ENCODE measurements around the gene RMDN2.

DNA sequence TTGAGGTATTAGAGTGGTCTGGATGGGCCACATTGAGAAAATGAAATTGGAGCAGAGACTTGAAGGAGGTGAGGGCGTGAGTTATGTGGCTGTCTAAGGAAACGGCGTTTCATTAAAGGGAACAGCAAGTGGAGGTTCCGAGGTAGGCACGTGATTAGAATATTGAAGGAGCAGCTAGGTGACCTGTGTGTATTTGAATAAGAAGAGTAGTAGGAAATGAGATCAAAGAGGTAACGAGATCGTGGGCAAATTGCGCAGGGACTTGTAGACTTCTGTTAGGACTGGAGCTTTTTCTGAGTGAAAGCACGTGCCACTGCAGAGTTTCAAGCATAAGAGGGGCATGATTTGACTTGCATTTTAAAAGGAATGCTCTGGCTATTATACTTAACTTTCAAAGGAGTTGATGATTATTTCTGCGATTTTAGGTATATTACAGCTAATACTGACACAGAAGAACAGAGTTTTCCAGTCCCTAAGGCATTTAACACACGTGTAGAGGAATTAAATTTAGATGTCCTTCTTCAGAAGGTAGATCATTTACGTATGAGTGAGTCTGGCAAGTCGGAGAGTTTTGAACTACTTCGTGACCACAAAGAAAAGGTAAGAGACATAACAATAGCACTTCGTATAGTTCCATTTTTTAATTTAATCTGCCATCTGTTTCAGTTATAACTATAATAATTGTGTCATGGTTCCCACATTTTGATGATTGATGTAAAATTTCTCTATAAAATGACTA, 48.7 kb downstream of the RMDN2 start:
- TF ChIP-seq GABPA (IDR thresholded peaks at IDR 0.05 in 1 of 2, conservative IDR thresholded peaks at IDR 0.05 in 1 of 2) (no peak), JUND (IDR thresholded peaks at IDR 0.05) (no peak), YY1 (IDR thresholded peaks at IDR 0.05) (no peak)
- TF ChIP-seq, protein P1, sequence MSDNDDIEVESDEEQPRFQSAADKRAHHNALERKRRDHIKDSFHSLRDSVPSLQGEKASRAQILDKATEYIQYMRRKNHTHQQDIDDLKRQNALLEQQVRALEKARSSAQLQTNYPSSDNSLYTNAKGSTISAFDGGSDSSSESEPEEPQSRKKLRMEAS (IDR thresholded peaks at IDR 0.05): no peak

Data from liver (tissue), 2 donors.